ENCODE data around the gene C22orf15. TPM values are rescaled to one million over a fixed set of nuclear protein-coding genes. Genes with fewer than 3 reads are reported as not detected.

The C22orf15 gene
- total and polyA plus RNA-seq, 7 donors = 0.04 to 0.34 TPM; not detected in 5

DNA sequence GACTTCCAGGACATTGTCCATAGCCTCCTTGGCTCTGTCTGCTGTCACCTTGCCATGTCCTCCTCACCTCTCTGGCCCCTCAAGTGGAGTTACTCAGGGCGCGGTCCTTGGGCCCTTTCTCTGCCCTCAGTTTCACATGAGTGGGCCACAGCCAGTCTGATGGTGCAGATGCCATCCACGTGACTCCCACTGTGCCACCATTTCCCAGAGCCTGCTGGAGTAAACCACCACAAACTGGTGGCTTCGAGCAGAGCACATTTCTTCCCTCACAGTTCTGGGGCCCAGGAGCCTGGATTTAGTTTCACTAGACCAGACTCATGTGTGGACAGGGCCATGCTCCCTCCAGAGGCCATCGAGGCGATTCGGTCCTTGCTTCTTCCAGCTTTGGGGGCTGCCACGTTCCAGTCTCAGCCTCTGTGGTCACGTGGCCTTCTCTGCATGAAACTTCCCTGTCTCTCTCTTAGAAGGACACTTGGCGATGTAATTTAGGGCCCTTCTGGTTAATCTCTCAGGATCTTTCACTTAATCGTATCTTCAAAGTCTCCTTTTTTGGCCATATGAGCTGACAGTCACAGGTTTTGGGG, 38.5 kb downstream of the C22orf15 start:
- H3K27me3 ChIP-seq (ENCODE audit: insufficient read depth in 3 of 3, low read length in 2 of 3) = no peaks in the 10 kb centered on the region
- intact Hi-C loops (cut with DNase I) = no loop called here
- ATAC-seq (no peak), DNase-seq (no peak)
- WGBS, 3 donors = 87 to 89% (median 87%) methylated on average over 11 of the region's 11 CpGs
- no peak overlapping the region for H3K27ac ChIP-seq
- no peaks in the 10 kb centered on the region for H3K9me3 ChIP-seq
- no peak overlapping the region for H3K4me3 ChIP-seq
- TF ChIP-seq, protein P1, sequence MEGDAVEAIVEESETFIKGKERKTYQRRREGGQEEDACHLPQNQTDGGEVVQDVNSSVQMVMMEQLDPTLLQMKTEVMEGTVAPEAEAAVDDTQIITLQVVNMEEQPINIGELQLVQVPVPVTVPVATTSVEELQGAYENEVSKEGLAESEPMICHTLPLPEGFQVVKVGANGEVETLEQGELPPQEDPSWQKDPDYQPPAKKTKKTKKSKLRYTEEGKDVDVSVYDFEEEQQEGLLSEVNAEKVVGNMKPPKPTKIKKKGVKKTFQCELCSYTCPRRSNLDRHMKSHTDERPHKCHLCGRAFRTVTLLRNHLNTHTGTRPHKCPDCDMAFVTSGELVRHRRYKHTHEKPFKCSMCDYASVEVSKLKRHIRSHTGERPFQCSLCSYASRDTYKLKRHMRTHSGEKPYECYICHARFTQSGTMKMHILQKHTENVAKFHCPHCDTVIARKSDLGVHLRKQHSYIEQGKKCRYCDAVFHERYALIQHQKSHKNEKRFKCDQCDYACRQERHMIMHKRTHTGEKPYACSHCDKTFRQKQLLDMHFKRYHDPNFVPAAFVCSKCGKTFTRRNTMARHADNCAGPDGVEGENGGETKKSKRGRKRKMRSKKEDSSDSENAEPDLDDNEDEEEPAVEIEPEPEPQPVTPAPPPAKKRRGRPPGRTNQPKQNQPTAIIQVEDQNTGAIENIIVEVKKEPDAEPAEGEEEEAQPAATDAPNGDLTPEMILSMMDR (IDR thresholded peaks at IDR 0.05) = no peak
- H3K36me3 ChIP-seq (ENCODE audit: insufficient read depth in 1 of 2, low read depth in 1 of 2) = peaks cover 8 to 92% of the 10 kb centered on the region in 2 donors
- H3K4me1 ChIP-seq = peaks cover 6% of the 10 kb centered on the region

DNA sequence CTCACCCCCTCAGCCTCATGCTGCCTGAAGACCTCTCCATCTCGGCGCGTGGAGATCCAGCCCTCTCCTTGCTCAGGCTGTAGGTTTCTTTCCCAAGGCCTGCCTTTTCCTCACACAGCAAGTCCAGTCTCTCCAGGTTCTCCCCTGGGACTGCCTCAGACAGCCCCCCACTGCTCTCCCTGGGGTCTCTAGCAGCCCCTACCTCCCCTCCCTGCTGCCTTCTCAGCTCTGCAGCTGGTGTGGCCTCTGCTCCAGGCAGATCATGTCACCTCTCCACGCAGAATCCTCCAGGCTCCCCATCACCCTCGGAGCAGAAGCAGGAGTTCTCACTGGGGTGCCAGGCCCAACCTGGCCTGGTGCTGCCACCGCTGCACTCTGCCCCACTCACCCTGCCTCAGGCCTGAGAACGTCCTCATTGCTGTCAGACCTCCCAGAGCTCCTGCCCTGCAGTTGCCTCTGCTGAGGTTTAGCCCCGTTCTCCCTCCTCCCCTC, 39.1 kb downstream of the C22orf15 start:
- H3K27me3 ChIP-seq (ENCODE audit: insufficient read depth in 3 of 3, low read length in 2 of 3) = no peaks in the 10 kb centered on the region
- peaks cover 6% of the 10 kb centered on the region for H3K4me1 ChIP-seq
- intact Hi-C loops (cut with DNase I) = no loop called here
- WGBS, 3 donors = 94 to 96% (median 94%) methylated on average over 8 of the region's 8 CpGs
- peaks cover 8 to 93% of the 10 kb centered on the region in 2 donors for H3K36me3 ChIP-seq (ENCODE audit: insufficient read depth in 1 of 2, low read depth in 1 of 2)
- ATAC-seq (no peak), DNase-seq (no peak)
- TF ChIP-seq, protein P1 (IDR thresholded peaks at IDR 0.05) = no peak
- no peak overlapping the region for H3K27ac ChIP-seq
- H3K9me3 ChIP-seq = no peaks in the 10 kb centered on the region
- H3K4me3 ChIP-seq = no peak overlapping the region

DNA sequence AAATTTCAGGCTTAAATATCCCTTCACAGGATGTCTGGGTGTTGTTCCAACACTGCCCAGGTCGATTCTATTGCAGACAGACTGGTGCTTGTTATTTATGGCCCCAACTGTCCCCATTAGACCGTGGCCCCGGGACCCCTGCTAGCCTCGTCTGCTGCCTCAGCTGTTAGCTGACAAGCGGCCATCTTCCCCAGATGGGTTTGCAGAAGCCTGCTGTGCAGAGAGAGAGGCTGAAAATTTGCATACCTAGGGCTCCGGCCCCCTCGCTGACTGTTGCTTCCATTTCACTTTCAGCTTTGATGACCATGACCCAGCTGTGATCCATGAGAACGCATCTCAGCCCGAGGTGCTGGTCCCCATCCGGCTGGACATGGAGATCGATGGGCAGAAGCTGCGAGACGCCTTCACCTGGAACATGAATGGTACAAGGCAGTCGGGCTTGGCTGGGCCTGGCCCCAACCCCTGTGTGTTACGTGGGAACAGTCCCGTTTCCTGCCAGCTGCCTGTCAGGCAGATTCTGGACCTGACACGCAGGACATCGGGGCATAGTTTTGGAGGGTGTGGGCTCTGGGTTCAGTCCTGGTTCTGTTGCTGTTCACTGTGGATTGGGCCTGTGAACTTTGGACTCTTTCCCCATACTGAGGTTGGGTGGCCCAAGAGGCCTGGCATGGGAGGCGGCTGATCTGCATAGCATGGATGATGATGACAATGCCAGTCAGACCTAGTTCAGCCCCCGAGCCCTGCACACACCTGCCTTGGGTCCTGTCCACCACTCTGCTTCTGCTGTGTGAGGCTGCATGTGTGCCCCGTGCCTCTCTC, 40.4 kb downstream of the C22orf15 start:
- TF ChIP-seq, protein P1 (IDR thresholded peaks at IDR 0.05) = no peak
- ATAC-seq (peak in 1 of 4 donors; percentile 28), DNase-seq (no peak)
- H3K4me3 ChIP-seq = no peak overlapping the region
- peaks cover 11 to 96% of the 10 kb centered on the region in 2 donors for H3K36me3 ChIP-seq (ENCODE audit: insufficient read depth in 1 of 2, low read depth in 1 of 2)
- intact Hi-C loops (cut with DNase I) = no loop called here
- no peaks in the 10 kb centered on the region for H3K9me3 ChIP-seq
- WGBS, 3 donors = 72 to 81% (median 80%) methylated on average over 20 to 21 of the region's 21 CpGs
- no peaks in the 10 kb centered on the region for H3K27me3 ChIP-seq (ENCODE audit: insufficient read depth in 3 of 3, low read length in 2 of 3)
- no peak overlapping the region for H3K27ac ChIP-seq
- peaks cover 6% of the 10 kb centered on the region for H3K4me1 ChIP-seq

DNA sequence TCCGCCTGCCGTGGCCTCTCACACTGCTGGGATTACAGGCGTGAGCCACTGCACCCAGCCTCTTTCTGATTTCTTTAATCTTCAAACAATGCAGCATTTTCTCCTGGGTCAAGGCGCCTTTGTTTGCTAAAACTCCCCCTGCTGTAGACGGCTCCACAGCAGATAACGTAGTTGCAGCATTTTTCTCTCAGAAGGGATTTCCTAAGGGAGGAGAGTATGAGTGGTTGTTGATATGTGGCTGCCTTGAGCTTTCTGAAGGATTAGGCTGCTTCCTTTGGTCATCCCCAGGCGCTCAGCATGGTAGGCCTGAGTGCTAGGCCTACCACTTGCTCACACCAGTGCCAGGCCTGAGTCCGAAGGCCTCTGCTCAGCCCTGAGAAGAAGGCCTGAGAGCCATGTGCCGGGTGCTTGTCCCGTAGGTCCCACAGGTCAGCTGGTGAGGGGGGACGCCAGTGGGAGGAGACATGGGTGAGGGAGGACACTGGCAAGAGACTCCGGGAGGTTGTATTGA, 42.0 kb downstream of the C22orf15 start:
- no peak overlapping the region for H3K27ac ChIP-seq
- DNase-seq (no peak), ATAC-seq (no peak)
- WGBS, 3 donors = 69 to 85% (median 80%) methylated on average over 12 of the region's 12 CpGs
- H3K36me3 ChIP-seq (ENCODE audit: insufficient read depth in 1 of 2, low read depth in 1 of 2) = peaks cover 11 to 96% of the 10 kb centered on the region in 2 donors
- intact Hi-C loops (cut with DNase I) = no loop called here
- TF ChIP-seq, protein P1 (IDR thresholded peaks at IDR 0.05) = no peak
- H3K4me1 ChIP-seq = peaks cover 6% of the 10 kb centered on the region
- H3K27me3 ChIP-seq (ENCODE audit: insufficient read depth in 3 of 3, low read length in 2 of 3) = no peaks in the 10 kb centered on the region
- no peak overlapping the region for H3K4me3 ChIP-seq
- no peaks in the 10 kb centered on the region for H3K9me3 ChIP-seq
